Activated gamma-delta T cell treated with anti-CD3 and anti-CD28 coated beads, Interleukin-2, amount 50 U/mL, for 16 hours (primary cell): Measurements from ENCODE around the gene SLC31A2.
"Not testable (repeated sequence)": the region's sequence is repeated elsewhere in the genome, so short reads cannot be mapped to it uniquely, and the experiment has no call there.

ENCODE experiments used
- DNase-seq: peaks from one replicate; pipeline ENCODE4 v3.0.0-alpha.2; 2020; ENCODE audit warnings: low read depth

Gene SLC31A2, protein sequence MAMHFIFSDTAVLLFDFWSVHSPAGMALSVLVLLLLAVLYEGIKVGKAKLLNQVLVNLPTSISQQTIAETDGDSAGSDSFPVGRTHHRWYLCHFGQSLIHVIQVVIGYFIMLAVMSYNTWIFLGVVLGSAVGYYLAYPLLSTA

DNA sequence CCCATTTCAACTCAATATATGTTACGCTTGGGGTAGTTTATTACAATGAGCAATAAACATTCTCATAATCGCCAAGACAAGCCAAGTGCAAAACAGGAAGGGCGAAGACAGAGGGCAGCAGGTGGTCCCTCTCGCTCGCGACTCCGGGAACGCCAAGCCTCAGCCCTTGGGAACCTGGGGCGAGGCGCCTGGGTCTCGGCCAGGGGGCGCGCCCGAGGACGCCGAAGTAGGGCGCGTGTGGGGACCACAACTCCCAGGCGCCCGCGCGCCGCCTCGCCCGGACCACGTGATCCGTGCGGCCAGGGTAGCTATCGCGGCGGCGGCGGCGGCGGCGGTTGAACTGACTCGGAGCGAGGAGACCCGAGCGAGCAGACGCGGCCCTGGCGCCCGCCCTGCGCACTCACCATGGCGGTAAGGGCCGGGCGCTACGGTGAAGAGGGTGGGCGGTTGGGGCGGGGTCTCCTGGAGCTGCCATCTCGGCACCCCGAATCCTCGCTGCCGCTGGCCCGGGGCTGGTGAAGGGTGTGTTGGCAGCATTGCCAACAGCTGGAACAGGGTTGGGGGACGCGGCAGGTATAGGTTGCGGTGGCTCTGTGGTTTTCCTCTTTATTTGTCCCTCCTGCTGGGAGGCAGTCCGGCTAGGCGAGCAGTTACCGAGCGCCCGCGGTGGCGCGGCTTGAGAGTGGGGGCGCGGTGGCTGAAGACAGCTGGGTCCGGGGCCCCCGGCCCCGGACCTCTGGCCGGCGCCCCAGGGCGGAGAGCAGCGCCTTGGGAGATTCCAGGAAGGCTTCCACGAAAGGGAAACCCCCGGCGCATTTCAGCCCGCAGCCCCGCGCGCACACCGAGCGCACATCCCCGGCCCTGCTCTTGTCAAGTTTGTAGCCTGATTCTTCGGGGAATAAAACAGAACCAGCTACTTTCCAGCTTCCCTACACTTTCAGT lies at the start of gene SLC31A2:
TSS of gene SLC31A2 (plus strand) at position 338 of the 942 bp plus-strand sequence. CDS start at position 406, 68 bp downstream.
- peak; percentile 71 for DNase-seq

DNA sequence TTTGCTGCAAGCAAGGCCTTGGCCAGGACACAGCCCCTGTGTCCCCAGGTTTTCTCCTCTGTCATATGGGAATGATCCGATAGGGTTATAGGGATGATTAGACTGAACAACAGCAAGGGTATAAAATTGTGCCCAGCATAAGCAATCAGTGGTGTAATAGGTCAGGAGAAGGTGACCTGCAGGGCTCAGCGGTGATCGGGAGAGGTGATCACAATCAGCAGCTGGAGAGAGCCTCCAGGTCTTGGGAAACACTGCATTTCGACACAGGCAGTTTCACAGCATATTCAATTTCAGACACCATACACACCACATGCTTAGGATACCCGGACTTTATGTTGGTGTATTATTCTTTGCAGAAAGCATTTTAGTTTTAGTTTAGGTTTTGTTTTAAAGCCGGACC lies 45.5 kb upstream of the SLC31A2 start:
- DNase-seq = not testable (repeated sequence)

- not testable (repeated sequence) for DNase-seq
Measured at GRCh38 chr9:113111065-113111951, 39.5 kb upstream of the SLC31A2 start.

DNA sequence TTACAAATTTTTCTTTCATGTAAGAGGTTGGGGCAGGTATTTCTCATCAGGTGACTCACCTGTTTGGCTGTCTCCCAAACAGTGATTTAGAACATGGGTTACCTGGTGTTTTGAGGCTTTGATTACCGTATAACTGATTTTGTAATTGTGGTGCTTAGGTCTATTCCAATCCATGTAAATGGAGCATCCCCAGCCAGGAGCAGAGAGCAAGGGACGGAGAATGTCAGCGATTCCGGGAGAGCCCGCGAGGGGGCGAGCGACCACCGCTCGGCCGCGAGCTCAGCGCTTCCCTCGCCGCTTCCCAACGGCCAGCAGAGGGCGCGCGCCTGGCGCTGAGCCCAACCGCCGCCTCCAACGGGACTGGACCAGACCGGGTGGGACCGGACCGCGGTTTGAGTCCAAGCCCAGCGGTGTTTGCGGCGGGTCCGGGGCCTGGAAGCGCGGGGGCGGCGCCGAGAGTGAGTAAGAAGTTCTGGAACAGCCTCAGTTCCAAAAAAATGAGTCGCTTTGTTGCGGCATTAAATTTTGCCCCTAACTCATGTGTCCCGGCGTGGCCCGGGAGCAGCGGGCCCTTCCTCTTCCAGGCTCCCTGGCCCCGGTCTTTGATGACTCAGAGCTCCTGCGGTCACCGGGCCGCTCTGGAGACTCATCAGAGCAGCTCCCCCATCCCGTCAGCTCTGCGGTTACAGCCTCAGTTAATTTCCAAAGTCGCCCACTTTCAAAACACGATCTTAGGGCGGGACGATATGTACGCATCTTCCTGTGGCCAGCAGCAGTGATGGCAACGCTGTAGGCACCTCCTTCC lies 37.9 kb upstream of the SLC31A2 start:
- not testable (repeated sequence) for DNase-seq

DNA sequence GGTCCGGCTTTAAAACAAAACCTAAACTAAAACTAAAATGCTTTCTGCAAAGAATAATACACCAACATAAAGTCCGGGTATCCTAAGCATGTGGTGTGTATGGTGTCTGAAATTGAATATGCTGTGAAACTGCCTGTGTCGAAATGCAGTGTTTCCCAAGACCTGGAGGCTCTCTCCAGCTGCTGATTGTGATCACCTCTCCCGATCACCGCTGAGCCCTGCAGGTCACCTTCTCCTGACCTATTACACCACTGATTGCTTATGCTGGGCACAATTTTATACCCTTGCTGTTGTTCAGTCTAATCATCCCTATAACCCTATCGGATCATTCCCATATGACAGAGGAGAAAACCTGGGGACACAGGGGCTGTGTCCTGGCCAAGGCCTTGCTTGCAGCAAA lies 32.0 kb upstream of the SLC31A2 start:
- not testable (repeated sequence) for DNase-seq

GRCh38 chr9:113125386-113126035 lies 25.3 kb upstream of the SLC31A2 start:
- DNase-seq = no peak

DNA sequence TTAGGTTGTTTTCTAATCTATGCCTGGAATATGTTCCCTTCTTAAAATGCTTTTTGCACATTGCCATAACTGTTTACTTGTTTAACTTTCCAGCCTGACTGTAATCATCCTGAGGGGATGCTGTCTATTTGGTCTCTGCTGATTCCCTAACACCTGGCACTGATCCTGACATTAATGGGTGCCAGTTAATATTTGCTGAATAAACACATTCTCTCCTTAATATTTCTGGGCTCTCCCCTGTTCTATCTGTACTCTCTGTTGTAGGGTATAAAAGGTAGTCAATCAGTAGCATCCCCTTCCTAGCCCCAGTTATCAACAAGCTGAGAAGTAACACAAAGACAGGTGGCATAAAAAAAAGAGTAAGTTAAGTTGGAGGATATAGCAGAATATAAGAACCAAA lies 21.3 kb upstream of the SLC31A2 start:
- no peak for DNase-seq

- no peak for DNase-seq
Measured at GRCh38 chr9:113129884-113130283, 20.9 kb upstream of the SLC31A2 start.

DNA sequence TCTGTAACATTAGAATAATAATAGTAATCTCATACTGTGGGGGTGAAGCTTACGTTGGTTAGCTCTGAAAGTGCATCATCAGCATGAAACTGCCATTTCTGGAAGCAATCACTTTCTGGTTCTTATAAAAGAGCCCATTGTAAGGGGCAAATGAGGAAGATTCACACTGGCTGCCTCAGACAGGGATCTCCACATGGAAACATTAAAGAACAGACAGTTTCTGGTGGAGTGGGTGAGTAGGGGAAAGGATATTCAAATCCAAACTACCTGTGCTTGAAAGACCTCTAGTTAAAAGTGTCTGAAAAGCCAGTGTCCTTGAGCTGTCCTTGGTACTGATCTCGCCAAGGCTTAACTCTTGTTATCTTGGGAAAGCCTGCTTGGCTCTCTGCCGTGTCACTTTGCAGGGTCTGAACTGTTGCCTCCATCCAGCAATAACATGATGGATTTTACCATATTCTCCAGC lies 19.1 kb upstream of the SLC31A2 start:
- no peak for DNase-seq

DNA sequence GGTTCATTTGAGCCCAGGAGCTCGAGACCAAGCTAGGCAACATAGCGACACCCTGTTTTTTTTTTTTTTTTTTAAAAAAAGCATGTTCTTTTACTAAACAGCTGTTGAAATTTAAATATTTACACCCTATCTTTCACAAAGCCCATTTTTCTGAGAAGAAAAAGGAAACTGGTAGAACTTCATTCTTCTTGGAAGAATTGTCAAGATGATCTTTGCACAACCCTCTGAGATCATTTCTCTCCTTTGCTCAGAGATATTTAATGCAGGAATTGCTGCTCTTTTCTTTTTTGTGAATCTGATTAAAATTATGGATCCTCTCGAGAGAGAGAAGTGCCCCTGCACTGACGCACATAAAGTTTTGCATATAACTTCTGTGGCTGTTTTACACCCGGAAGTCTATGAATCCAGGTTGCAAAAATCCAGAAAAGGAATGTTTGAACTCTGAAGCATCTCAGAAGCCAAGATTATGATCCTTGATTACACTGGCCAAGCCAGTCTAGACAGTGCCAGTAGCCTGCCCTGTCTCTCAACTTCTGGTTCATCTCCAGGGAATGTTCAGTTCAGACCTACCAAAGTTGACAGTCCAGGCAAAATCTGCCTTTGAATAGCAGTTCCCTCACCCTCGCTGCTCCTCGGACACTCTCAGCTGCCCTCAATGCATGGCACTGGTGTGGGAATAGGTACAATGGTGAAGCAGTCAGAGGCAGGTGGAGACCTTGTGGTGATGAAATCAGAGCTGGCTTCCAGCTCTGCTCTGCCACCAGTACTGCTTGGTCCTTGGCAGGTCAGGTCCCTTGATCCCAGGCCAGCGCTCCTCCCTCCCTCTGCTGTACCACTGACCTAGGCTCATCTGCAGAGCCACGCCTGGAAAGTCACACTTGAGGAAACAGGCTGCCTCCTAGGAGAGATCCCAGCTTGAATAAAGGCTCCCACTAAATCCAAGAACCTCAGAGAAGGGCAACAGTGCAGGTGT lies 13.3 kb upstream of the SLC31A2 start:
- DNase-seq = no peak

DNA sequence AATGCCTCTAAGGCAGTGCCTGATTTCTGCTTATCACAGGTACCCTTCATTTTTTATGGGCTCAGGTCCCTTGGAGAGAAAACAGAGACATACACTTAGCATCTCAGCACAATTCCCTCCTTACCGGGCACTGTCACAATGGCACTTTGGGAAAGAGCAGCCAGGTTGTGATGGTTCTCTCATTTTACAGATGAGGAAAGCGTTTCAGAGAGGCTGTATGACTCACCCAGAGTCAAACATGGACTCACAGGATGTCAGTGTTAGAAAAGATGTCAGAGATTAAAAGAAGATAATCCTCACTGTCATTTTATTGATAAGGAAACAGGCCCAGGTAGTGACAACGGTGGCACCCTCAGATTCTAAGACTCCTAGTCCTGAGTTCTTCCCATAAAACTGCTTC lies 12.0 kb upstream of the SLC31A2 start:
- no peak for DNase-seq

DNA sequence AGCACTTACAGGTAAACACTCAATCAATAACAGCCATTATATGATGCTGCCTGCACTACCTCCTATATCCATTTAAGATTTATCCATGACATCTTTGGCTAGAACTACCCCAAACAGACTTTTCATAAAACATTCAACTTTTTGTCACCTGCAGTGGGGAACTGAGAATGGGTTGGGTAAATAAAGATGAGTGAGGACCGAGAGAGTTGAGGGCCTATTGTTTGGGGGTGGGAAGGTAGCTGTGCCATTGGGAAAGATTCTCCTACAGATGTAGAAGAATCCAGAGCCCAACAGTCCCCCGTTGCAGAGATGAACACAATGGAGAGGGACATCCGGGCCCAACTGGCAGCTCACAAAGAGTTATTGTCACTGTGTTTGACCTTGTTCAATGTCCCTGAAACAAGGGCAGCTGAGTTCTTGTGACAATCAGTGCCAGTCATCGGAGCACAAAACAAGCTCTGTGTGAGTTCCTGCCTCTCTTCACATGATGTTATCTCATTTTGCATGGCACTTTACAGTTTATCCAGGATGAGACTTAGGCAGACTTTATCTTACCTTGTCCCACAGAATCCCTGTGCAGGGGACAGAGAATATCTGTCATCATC lies 11.5 kb upstream of the SLC31A2 start:
- DNase-seq = no peak

DNA sequence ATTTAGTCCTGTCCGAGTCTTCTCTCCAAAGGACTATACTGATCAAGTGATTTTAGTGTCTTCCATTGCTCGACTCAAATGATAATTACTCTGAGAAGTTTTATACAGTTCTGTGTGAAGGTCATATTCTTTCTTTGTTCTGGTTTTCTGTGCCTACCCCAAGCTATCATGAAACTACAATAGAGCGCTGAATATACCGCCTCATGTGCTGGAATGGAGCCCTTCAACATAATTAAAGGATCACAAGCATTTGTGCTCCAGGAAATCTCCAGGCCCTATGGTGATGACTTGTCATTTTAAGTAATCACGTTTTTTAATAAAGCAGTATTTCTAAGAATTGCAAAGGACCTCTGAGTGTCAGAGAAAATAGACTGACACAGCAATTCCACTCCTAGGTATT lies 10.9 kb upstream of the SLC31A2 start:
- no peak for DNase-seq

DNA sequence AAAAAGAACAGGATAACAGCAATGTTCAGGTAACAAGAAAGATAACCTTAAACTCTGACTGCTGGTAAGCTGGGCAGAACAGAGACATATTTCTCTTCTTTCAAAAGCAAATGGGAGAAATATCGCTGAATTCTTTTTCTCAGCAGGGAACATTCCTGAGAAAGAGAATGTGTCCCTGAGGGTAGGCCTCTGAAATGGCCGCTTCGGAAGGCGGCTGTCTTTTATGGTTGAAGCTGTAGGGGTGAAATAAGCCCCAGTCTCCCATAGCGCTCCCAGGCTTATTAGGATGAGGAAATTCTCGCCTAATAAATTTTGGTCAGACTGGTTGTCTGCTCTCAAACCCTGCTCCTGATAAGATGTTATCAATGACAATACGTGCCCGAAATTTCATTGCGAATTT lies 9.9 kb upstream of the SLC31A2 start:
- not testable (repeated sequence) for DNase-seq

GRCh38 chr9:113143432-113144227 lies 7.2 kb upstream of the SLC31A2 start:
- no peak for DNase-seq

GRCh38 chr9:113148372-113148705 lies 2.5 kb upstream of the SLC31A2 start:
- no peak for DNase-seq

GRCh38 chr9:113148781-113149510 lies 1.9 kb upstream of the SLC31A2 start:
- no peak for DNase-seq

GRCh38 chr9:113149561-113149960 lies 1.2 kb upstream of the SLC31A2 start:
- not testable (repeated sequence) for DNase-seq
